Mesothelial cell of epicardium (in vitro differentiated cells): Measurements from ENCODE around the gene NTM. TPM values are rescaled to one million over a fixed set of nuclear protein-coding genes. Genes with fewer than 3 reads are reported as not detected.

ENCODE experiments used
- DNase-seq, 2 experiments: peaks; one replicate each; pipeline ENCODE4 v3.0.0; 2021; ENCODE audit warnings: low spot score in 2 of 2; ENCODE audit not compliant: unreplicated experiment in 2 of 2
- H3K27ac Mint-ChIP-seq: 2 replicates; pipeline ENCODE4 v1.8.0; 2021; ENCODE audit warnings: mixed read lengths
- H3K27me3 Mint-ChIP-seq: 2 replicates; pipeline ENCODE4 v1.8.0; 2021; ENCODE audit warnings: low read depth, mixed read lengths
- H3K36me3 Mint-ChIP-seq: 2 replicates; pipeline ENCODE4 v1.8.0; 2021; ENCODE audit warnings: mixed read lengths
- H3K4me1 Mint-ChIP-seq: 2 replicates; pipeline ENCODE4 v1.8.0; 2021; ENCODE audit warnings: mixed read lengths
- H3K4me3 Mint-ChIP-seq: 2 replicates; pipeline ENCODE4 v1.8.0; 2021; ENCODE audit warnings: mild to moderate bottlenecking, moderate library complexity, mixed read lengths
- H3K9me3 Mint-ChIP-seq: 2 replicates; pipeline ENCODE4 v1.8.0; 2021; ENCODE audit warnings: mixed read lengths
- total RNA-seq: library from RNA; stranded (reverse); gene quantifications from 3 replicates; pipeline ENCODE4 v1.2.1, GENCODE V29; 2021
- TF ChIP-seq, protein P1 (sequence below): fragments of 200-600 bp; sonication (generic); IDR thresholded peaks from one replicate; pipeline ENCODE4 v1.5.0; 2021; ENCODE audit warnings: antibody characterized with exemption; ENCODE audit not compliant: unreplicated experiment

Gene NTM
- total RNA-seq, 1 donor from 2014 or later = 3.9 TPM

GRCh38 chr11:132184079-132184478 is 813.7 kb downstream of the NTM start:
- TF ChIP-seq, protein P1, sequence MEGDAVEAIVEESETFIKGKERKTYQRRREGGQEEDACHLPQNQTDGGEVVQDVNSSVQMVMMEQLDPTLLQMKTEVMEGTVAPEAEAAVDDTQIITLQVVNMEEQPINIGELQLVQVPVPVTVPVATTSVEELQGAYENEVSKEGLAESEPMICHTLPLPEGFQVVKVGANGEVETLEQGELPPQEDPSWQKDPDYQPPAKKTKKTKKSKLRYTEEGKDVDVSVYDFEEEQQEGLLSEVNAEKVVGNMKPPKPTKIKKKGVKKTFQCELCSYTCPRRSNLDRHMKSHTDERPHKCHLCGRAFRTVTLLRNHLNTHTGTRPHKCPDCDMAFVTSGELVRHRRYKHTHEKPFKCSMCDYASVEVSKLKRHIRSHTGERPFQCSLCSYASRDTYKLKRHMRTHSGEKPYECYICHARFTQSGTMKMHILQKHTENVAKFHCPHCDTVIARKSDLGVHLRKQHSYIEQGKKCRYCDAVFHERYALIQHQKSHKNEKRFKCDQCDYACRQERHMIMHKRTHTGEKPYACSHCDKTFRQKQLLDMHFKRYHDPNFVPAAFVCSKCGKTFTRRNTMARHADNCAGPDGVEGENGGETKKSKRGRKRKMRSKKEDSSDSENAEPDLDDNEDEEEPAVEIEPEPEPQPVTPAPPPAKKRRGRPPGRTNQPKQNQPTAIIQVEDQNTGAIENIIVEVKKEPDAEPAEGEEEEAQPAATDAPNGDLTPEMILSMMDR = no peak
- no peaks in the 10 kb centered on the region for H3K9me3 Mint-ChIP-seq
- H3K36me3 Mint-ChIP-seq = no peaks in the 10 kb centered on the region
- DNase-seq = no peak
- no peak overlapping the region for H3K27ac Mint-ChIP-seq
- no peaks in the 10 kb centered on the region for H3K4me1 Mint-ChIP-seq
- no peak overlapping the region for H3K4me3 Mint-ChIP-seq
- peaks cover 50% of the 10 kb centered on the region for H3K27me3 Mint-ChIP-seq

GRCh38 chr11:132185726-132186592 is 815.5 kb downstream of the NTM start:
- Mint-ChIP-seq H3K27ac (no peak overlapping the region), H3K36me3 (no peaks in the 10 kb centered on the region), H3K9me3 (no peaks in the 10 kb centered on the region), H3K4me3 (no peak overlapping the region), H3K27me3 (peaks cover 53% of the 10 kb centered on the region), H3K4me1 (no peaks in the 10 kb centered on the region)
- no peak for DNase-seq
- TF ChIP-seq, protein P1 = no peak

GRCh38 chr11:132186699-132187098 is 816.3 kb downstream of the NTM start:
- H3K4me1 Mint-ChIP-seq = no peaks in the 10 kb centered on the region
- H3K36me3 Mint-ChIP-seq = no peaks in the 10 kb centered on the region
- H3K27me3 Mint-ChIP-seq = peaks cover 54% of the 10 kb centered on the region
- peak in 1 of 2 experiments; percentile 38 for DNase-seq
- H3K27ac Mint-ChIP-seq = no peak overlapping the region
- H3K9me3 Mint-ChIP-seq = no peaks in the 10 kb centered on the region
- no peak overlapping the region for H3K4me3 Mint-ChIP-seq
- TF ChIP-seq, protein P1 = peak; percentile 34

- Mint-ChIP-seq H3K4me1 (no peaks in the 10 kb centered on the region), H3K27ac (no peak overlapping the region), H3K36me3 (no peaks in the 10 kb centered on the region), H3K9me3 (no peaks in the 10 kb centered on the region), H3K4me3 (no peak overlapping the region), H3K27me3 (peaks cover 53% of the 10 kb centered on the region)
- DNase-seq = no peak
- TF ChIP-seq, protein P1 = no peak
These were observed 817.0 kb downstream of the NTM start for GRCh38 chr11:132187386-132187785.

DNA sequence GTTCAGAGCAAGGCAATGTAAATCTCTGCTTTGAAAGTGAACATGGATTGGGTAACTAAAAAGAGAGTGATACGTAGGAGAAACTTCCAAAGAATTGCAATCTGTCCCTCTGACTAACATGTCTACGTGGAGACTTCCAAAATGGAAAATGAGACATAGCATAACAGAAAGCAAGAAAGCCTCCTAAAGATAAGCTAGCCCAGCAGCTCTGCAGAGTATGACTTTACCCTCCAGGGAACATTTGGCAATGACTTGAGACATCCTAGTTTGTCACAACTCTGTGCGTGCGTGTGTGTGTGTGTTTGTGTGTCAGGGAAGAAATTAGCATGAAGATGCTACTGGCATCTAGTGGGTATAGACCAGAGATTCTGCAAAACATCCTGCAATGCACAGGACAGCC is 817.4 kb downstream of the NTM start:
- H3K4me3 Mint-ChIP-seq = no peak overlapping the region
- H3K36me3 Mint-ChIP-seq = no peaks in the 10 kb centered on the region
- H3K27me3 Mint-ChIP-seq = peaks cover 54% of the 10 kb centered on the region
- H3K9me3 Mint-ChIP-seq = peaks cover 4% of the 10 kb centered on the region
- no peaks in the 10 kb centered on the region for H3K4me1 Mint-ChIP-seq
- TF ChIP-seq, protein P1 = no peak
- DNase-seq = no peak
- no peak overlapping the region for H3K27ac Mint-ChIP-seq
